GM13976 (cell line): ENCODE results near the gene HK1.

ENCODE experiments used
- DNase-seq: peaks from one replicate; pipeline ENCODE4 v3.0.0; 2012; ENCODE audit warnings: low spot score
- in situ Hi-C: fragments of 300-500 bp; cut with MboI; formaldehyde crosslinking; loops from one replicate; pipeline ENCODE4 v1.12.0; 2022; ENCODE audit warnings: low sequenced_read_pairs, mixed read lengths, inconsistent platforms; ENCODE audit not compliant: unreplicated experiment
- TF ChIP-seq, protein P1 (sequence below): IDR thresholded peaks from 2 replicates; pipeline ENCODE4 v1.5.1; 2012; ENCODE audit warnings: borderline replicate concordance, mild to moderate bottlenecking; ENCODE audit not compliant: insufficient read depth; ENCODE audit errors: extremely low read depth, missing control alignments, control extremely low read depth

The HK1 gene

DNA sequence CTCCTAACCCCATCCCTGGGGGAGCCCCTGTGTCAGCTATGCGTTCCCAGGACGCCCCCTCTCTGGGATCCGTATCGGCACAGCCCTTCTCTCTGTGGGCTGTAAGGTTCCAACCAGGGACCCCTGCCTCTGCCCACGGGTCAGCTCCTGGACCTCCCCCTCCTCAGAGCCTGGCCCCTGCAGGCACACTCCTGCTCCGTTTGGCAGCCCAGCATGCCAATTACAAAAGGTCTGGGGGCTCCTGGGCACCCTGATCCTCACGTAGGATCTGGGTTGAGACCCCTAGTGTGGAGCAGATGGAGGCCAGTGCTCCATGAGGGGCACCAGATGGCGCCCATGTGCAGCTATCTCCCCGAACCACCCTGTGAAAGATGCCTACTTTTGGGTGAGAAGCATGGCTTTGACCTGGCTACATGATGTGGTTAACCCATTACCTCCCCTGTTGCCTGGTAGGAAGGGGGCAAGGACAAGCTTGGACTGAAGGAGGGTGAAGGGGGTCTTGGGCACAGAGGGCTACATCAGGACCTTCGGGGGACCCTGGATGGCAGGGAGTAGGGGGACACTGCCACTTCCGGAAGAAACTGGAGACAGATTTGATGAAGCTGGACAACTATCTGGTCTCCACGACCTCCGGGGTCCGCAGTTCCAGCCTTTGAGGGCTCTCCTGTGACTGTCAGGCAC lies 129.5 kb downstream of the HK1 start:
- DNase-seq: no peak
- in situ Hi-C loops: no loop called here
- TF ChIP-seq, protein P1, sequence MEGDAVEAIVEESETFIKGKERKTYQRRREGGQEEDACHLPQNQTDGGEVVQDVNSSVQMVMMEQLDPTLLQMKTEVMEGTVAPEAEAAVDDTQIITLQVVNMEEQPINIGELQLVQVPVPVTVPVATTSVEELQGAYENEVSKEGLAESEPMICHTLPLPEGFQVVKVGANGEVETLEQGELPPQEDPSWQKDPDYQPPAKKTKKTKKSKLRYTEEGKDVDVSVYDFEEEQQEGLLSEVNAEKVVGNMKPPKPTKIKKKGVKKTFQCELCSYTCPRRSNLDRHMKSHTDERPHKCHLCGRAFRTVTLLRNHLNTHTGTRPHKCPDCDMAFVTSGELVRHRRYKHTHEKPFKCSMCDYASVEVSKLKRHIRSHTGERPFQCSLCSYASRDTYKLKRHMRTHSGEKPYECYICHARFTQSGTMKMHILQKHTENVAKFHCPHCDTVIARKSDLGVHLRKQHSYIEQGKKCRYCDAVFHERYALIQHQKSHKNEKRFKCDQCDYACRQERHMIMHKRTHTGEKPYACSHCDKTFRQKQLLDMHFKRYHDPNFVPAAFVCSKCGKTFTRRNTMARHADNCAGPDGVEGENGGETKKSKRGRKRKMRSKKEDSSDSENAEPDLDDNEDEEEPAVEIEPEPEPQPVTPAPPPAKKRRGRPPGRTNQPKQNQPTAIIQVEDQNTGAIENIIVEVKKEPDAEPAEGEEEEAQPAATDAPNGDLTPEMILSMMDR: no peak

- peak; percentile 96 for DNase-seq
- TF ChIP-seq, protein P1: peak; percentile 76
- in situ Hi-C loops: no loop called here
These were observed 130.3 kb downstream of the HK1 start for GRCh38 chr10:69408318-69409175.

GRCh38 chr10:69409176-69409495 lies 130.8 kb downstream of the HK1 start:
- TF ChIP-seq, protein P1: no peak
- no peak for DNase-seq
- in situ Hi-C loops: no loop called here

- TF ChIP-seq, protein P1: no peak
- in situ Hi-C loops: no loop called here
- DNase-seq: no peak
These were observed 131.7 kb downstream of the HK1 start for GRCh38 chr10:69409968-69410367.

DNA sequence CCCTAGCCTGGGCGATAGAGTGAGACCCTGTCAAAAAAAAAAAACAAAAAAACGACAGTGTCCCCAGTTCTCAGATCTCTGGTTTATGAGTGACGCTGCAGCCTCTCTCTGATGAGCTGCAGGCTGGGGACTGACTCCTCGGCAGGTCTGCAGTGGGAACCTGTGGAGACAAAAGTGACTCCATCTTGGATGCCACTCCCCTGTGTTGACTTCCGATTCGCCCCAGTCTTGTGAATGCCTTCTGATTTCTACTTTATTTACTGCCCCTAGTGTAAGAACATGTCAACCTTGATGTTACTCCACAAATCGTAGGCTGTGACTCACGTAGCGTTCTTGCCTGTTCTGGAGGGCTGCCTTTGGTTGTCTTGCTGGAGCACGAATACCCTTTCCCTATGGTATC lies 132.2 kb downstream of the HK1 start:
- in situ Hi-C loops: no loop called here
- no peak for DNase-seq
- TF ChIP-seq, protein P1: no peak

DNA sequence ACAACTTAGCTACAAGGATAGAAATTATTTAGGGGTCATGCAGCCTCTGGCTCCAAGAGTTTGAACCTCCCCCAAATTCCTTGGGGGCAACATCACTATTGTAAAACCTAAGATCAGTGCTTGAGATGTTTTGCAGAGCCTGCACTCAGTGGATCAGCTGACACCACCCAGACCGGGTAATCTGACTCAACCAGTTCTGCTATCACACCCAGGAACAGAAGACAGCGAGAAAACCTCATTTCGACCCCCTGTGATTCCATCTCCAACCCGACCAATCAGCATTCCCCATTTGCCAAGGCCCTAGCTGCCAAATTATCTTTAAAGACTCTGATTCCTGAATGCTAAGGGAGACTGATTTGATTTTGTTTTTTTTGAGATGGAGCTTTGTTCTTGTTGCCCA lies 133.2 kb downstream of the HK1 start:
- in situ Hi-C loops: no loop called here
- DNase-seq: no peak
- TF ChIP-seq, protein P1: no peak
